Choroid plexus epithelial cell (primary cell): ENCODE measurements around the gene ARSB.

ENCODE experiments used
- DNase-seq: peaks from one replicate; pipeline ENCODE4 v3.0.0-alpha.2; 2010; ENCODE audit warnings: low read depth
- H3K4me3 ChIP-seq: 2 replicates; pipeline ENCODE4 v1.5.1; 2011; ENCODE audit warnings: low read depth, mild to moderate bottlenecking, control low read depth, low read length, moderate library complexity
- CTCF ChIP-seq: conservative IDR thresholded peaks from 2 replicates; pipeline ENCODE4 v1.5.1; 2011; ENCODE audit warnings: low read depth, mild to moderate bottlenecking, control low read depth, inconsistent platforms, low read length, moderate library complexity

ARSB gene

GRCh38 chr5:78758169-78758839 lies 226.8 kb downstream of the ARSB start:
- DNase-seq, result peak; percentile 82
- H3K4me3 ChIP-seq, result no peak overlapping the region
- no peak for TF ChIP-seq CTCF

- TF ChIP-seq CTCF, result no peak
- peak; percentile 70 for DNase-seq
- no peak overlapping the region for H3K4me3 ChIP-seq
Measured at GRCh38 chr5:78757269-78758053, 227.6 kb downstream of the ARSB start.

GRCh38 chr5:78756858-78757257 lies 228.3 kb downstream of the ARSB start:
- no peak overlapping the region for H3K4me3 ChIP-seq
- no peak for DNase-seq
- TF ChIP-seq CTCF, result no peak

GRCh38 chr5:78755822-78756429 lies 229.2 kb downstream of the ARSB start:
- DNase-seq, result no peak
- H3K4me3 ChIP-seq, result no peak overlapping the region
- no peak for TF ChIP-seq CTCF

- no peak for DNase-seq
- TF ChIP-seq CTCF, result no peak
- no peak overlapping the region for H3K4me3 ChIP-seq
Measured at GRCh38 chr5:78754655-78755054, 230.5 kb downstream of the ARSB start.

GRCh38 chr5:78753093-78753531 lies 232.0 kb downstream of the ARSB start:
- peak; percentile 80 for DNase-seq
- TF ChIP-seq CTCF, result no peak
- no peak overlapping the region for H3K4me3 ChIP-seq
